ENCODE measurements around the gene IL2RG. TPM values are rescaled to one million over a fixed set of nuclear protein-coding genes. Genes with fewer than 3 reads are reported as not detected.

IL2RG gene
- polyA plus RNA-seq, 1 donor (not counting 4 experiments of a cell fraction or from before 2014, with no cell fraction given), result 0.12 TPM

DNA sequence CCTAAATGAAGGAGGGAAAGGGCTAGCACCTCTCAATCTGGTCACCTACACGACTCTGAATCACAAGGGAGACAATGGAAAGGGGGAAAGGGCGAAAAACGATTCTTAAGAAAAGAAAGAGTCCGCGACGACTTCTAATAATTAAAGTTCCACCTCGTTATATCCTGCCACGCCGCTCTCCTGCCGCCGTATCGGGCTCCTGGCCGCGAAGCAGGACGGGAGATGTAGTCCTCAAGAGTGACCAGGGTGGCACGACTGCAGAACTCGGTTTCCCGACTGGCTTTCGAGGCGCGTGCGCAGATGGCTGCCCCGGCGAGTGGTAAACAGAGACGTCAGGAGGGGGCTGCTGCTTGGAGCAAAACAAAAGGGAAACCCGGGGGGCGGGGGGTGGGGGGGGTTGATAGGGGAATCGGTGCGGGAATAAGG, 15.8 kb downstream of the IL2RG start, which contains the start of gene FOXO4:
FOXO4 (plus strand) TSS at position 297 of the 426 bp plus-strand sequence. CDS start 678 bp downstream, outside the sequence.
- dilution Hi-C loops (cut with MboI; ENCODE audit: extremely low pct_ligation_motif_present, low sequenced_read_pairs), result no loop called here
- H3K4me2 ChIP-seq (ENCODE audit: control insufficient read depth, extremely low read depth, insufficient read depth, low read depth, low read length), result peak within 1 kb of the TSS; percentile 80
- peak within 1 kb of the TSS; percentile 87 for H2AFZ ChIP-seq (ENCODE audit: control insufficient read depth, low read length)
- no peaks in the 10 kb centered on the region for H3K27me3 ChIP-seq (ENCODE audit: control insufficient read depth, extremely low read depth, insufficient read depth, low read length)
- no peaks in the 10 kb centered on the region for H4K20me1 ChIP-seq (ENCODE audit: control insufficient read depth, extremely low read depth, insufficient read depth, low read length)
- DNase-seq (ENCODE audit: low read depth, low spot score) (no peak), FAIRE-seq (peak; percentile 13)
- TF ChIP-seq EZH2 (IDR thresholded peaks at IDR 0.05; ENCODE audit: low read length), result no peak
- TF ChIP-seq, protein P1, sequence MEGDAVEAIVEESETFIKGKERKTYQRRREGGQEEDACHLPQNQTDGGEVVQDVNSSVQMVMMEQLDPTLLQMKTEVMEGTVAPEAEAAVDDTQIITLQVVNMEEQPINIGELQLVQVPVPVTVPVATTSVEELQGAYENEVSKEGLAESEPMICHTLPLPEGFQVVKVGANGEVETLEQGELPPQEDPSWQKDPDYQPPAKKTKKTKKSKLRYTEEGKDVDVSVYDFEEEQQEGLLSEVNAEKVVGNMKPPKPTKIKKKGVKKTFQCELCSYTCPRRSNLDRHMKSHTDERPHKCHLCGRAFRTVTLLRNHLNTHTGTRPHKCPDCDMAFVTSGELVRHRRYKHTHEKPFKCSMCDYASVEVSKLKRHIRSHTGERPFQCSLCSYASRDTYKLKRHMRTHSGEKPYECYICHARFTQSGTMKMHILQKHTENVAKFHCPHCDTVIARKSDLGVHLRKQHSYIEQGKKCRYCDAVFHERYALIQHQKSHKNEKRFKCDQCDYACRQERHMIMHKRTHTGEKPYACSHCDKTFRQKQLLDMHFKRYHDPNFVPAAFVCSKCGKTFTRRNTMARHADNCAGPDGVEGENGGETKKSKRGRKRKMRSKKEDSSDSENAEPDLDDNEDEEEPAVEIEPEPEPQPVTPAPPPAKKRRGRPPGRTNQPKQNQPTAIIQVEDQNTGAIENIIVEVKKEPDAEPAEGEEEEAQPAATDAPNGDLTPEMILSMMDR (optimal IDR thresholded peaks at IDR 0.05 in 1 of 3, IDR thresholded peaks at IDR 0.05 in 1 of 3, conservative IDR thresholded peaks at IDR 0.05 in 1 of 3; ENCODE audit: extremely low read depth in 1 of 3, insufficient read depth in 2 of 3, low read length in 3 of 3), result no peak
- no peaks in the 10 kb centered on the region for H3K9me3 ChIP-seq (ENCODE audit: control insufficient read depth, low read depth, low read length)
- H3K4me1 ChIP-seq (ENCODE audit: control insufficient read depth, extremely low read depth, insufficient read depth, low read length), result no peaks in the 10 kb centered on the region
- H3K79me2 ChIP-seq (ENCODE audit: control insufficient read depth, insufficient read depth, low read length), result no peaks in the 10 kb centered on the region
- H3K9me1 ChIP-seq (ENCODE audit: control insufficient read depth, extremely low read depth, insufficient read depth, low read length), result no peaks in the 10 kb centered on the region
- peak within 1 kb of the TSS; percentile 46 to 70 (median 51) for H3K4me3 ChIP-seq (ENCODE audit: control insufficient read depth in 2 of 3, extremely low read depth in 1 of 3, insufficient read depth in 2 of 3, low read depth in 1 of 3, low read length in 3 of 3)
- no peak within 1 kb of the TSS for H3K27ac ChIP-seq (ENCODE audit: control insufficient read depth, insufficient read depth, low read length)
- H3K9ac ChIP-seq (ENCODE audit: control insufficient read depth, extremely low read depth, insufficient read depth, low read length), result peak within 1 kb of the TSS; percentile 67
- H3K36me3 ChIP-seq (ENCODE audit: control insufficient read depth in 2 of 2, extremely low read depth in 1 of 2, insufficient read depth in 2 of 2, low read length in 2 of 2), result no peaks in the 10 kb centered on the region

GRCh38 chrX:71095033-71095432, 16.3 kb downstream of the IL2RG start:
- Histone ChIP-seq H3K36me3 (ENCODE audit: control insufficient read depth in 2 of 2, extremely low read depth in 1 of 2, insufficient read depth in 2 of 2, low read length in 2 of 2) (no peaks in the 10 kb centered on the region), H3K4me2 (ENCODE audit: control insufficient read depth, extremely low read depth, insufficient read depth, low read depth, low read length) (peak overlapping the region; percentile 63), H3K9ac (ENCODE audit: control insufficient read depth, extremely low read depth, insufficient read depth, low read length) (peak overlapping the region; percentile 67), H3K4me1 (ENCODE audit: control insufficient read depth, extremely low read depth, insufficient read depth, low read length) (no peaks in the 10 kb centered on the region), H3K4me3 (ENCODE audit: control insufficient read depth in 2 of 3, extremely low read depth in 1 of 3, insufficient read depth in 2 of 3, low read depth in 1 of 3, low read length in 3 of 3) (peak overlapping the region; percentile 46 to 70 (median 48)), H3K79me2 (ENCODE audit: control insufficient read depth, insufficient read depth, low read length) (no peaks in the 10 kb centered on the region), H3K27me3 (ENCODE audit: control insufficient read depth, extremely low read depth, insufficient read depth, low read length) (no peaks in the 10 kb centered on the region), H3K27ac (ENCODE audit: control insufficient read depth, insufficient read depth, low read length) (no peak overlapping the region), H3K9me3 (ENCODE audit: control insufficient read depth, low read depth, low read length) (no peaks in the 10 kb centered on the region), H3K9me1 (ENCODE audit: control insufficient read depth, extremely low read depth, insufficient read depth, low read length) (no peaks in the 10 kb centered on the region), H2AFZ (ENCODE audit: control insufficient read depth, low read length) (peak overlapping the region; percentile 87), H4K20me1 (ENCODE audit: control insufficient read depth, extremely low read depth, insufficient read depth, low read length) (no peaks in the 10 kb centered on the region)
- FAIRE-seq (peak; percentile 41), DNase-seq (ENCODE audit: low read depth, low spot score) (no peak)
- TF ChIP-seq, protein P1 (optimal IDR thresholded peaks at IDR 0.05 in 1 of 3, IDR thresholded peaks at IDR 0.05 in 1 of 3, conservative IDR thresholded peaks at IDR 0.05 in 1 of 3; ENCODE audit: extremely low read depth in 1 of 3, insufficient read depth in 2 of 3, low read length in 3 of 3), result no peak
- no peak for TF ChIP-seq EZH2 (IDR thresholded peaks at IDR 0.05; ENCODE audit: low read length)
- dilution Hi-C loops (cut with MboI; ENCODE audit: extremely low pct_ligation_motif_present, low sequenced_read_pairs), result no loop called here

Measured in keratinocyte (primary cell).